ENCODE measurements around the gene TMED10. TPM values are rescaled to one million over a fixed set of nuclear protein-coding genes. Genes with fewer than 3 reads are reported as not detected.

The TMED10 gene
- total RNA-seq, 2 donors from 2014 or later, result 148 to 158 TPM

GRCh38 chr14:75126121-75126544 lies 50.3 kb downstream of the TMED10 start:
- DNase-seq (ENCODE audit: low spot score in 2 of 2), result no peak
- peaks cover 18 to 21% of the 10 kb centered on the region in 2 donors for H3K36me3 Mint-ChIP-seq
- no peaks in the 10 kb centered on the region for H3K9me3 Mint-ChIP-seq
- peak overlapping the region; percentile 96 to 97 for H3K27ac Mint-ChIP-seq
- ATAC-seq, result no peak

- H3K36me3 Mint-ChIP-seq, result peaks cover 18 to 21% of the 10 kb centered on the region in 2 donors
- H3K27ac Mint-ChIP-seq, result peak overlapping the region; percentile 96 to 97
- DNase-seq (ENCODE audit: low spot score in 2 of 2) (no peak), ATAC-seq (no peak)
- H3K9me3 Mint-ChIP-seq, result no peaks in the 10 kb centered on the region
Observed at GRCh38 chr14:75125617-75126016, 50.8 kb downstream of the TMED10 start.

GRCh38 chr14:75123991-75124390 lies 52.4 kb downstream of the TMED10 start:
- peak overlapping the region; percentile 7 to 51 for H3K27ac Mint-ChIP-seq
- peak in 1 of 2 donors; percentile 13 for ATAC-seq
- H3K36me3 Mint-ChIP-seq, result peaks cover 18 to 26% of the 10 kb centered on the region in 2 donors

GRCh38 chr14:75121552-75121951 lies 54.9 kb downstream of the TMED10 start:
- Mint-ChIP-seq H3K9me3 (no peaks in the 10 kb centered on the region), H3K36me3 (peaks cover 15 to 17% of the 10 kb centered on the region in 2 donors), H3K27ac (peak overlapping the region in 1 of 2 donors; percentile 21)
- DNase-seq (ENCODE audit: low spot score in 2 of 2) (no peak), ATAC-seq (no peak)

More at GRCh38 chr14:75123991-75124390, 52.4 kb downstream of the TMED10 start:
- no peaks in the 10 kb centered on the region for H3K9me3 Mint-ChIP-seq
- no peak for DNase-seq (ENCODE audit: low spot score in 2 of 2)

- no peak for DNase-seq (ENCODE audit: low spot score in 2 of 2)
- no peaks in the 10 kb centered on the region for H3K9me3 Mint-ChIP-seq
- ATAC-seq, result no peak
- peak overlapping the region; percentile 41 to 73 for H3K27ac Mint-ChIP-seq
- peaks cover 9 to 10% of the 10 kb centered on the region in 2 donors for H3K36me3 Mint-ChIP-seq
Observed at GRCh38 chr14:75120541-75121291, 55.7 kb downstream of the TMED10 start.

- peaks cover 8 to 9% of the 10 kb centered on the region in 2 donors for H3K36me3 Mint-ChIP-seq
- H3K9me3 Mint-ChIP-seq, result no peaks in the 10 kb centered on the region
- no peak overlapping the region for H3K27ac Mint-ChIP-seq
- DNase-seq (ENCODE audit: low spot score in 2 of 2) (no peak), ATAC-seq (no peak)
Observed at GRCh38 chr14:75119056-75119455, 57.4 kb downstream of the TMED10 start.

- ATAC-seq (no peak), DNase-seq (ENCODE audit: low spot score in 2 of 2) (no peak)
- peaks cover 5 to 8% of the 10 kb centered on the region in 2 donors for H3K36me3 Mint-ChIP-seq
Observed at GRCh38 chr14:75113932-75114539, 62.4 kb downstream of the TMED10 start.

GRCh38 chr14:75109877-75110276 lies 66.5 kb downstream of the TMED10 start:
- H3K27ac Mint-ChIP-seq, result no peak overlapping the region
- H3K9me3 Mint-ChIP-seq, result no peaks in the 10 kb centered on the region
- H3K36me3 Mint-ChIP-seq, result peaks cover 4 to 10% of the 10 kb centered on the region in 2 donors
- ATAC-seq (no peak), DNase-seq (ENCODE audit: low spot score in 2 of 2) (no peak)

More at GRCh38 chr14:75113932-75114539, 62.4 kb downstream of the TMED10 start:
- Mint-ChIP-seq H3K27ac (peak overlapping the region; percentile 25 to 41), H3K9me3 (no peaks in the 10 kb centered on the region)

GRCh38 chr14:75107186-75107585 lies 69.2 kb downstream of the TMED10 start:
- no peak for ATAC-seq
- no peak for DNase-seq (ENCODE audit: low spot score in 2 of 2)
- H3K9me3 Mint-ChIP-seq, result no peaks in the 10 kb centered on the region
- H3K27ac Mint-ChIP-seq, result no peak overlapping the region
- peaks cover 8 to 10% of the 10 kb centered on the region in 2 donors for H3K36me3 Mint-ChIP-seq

GRCh38 chr14:75101491-75101890 lies 74.9 kb downstream of the TMED10 start:
- no peaks in the 10 kb centered on the region for H3K9me3 Mint-ChIP-seq
- no peak overlapping the region for H3K27ac Mint-ChIP-seq
- peaks cover 2 to 13% of the 10 kb centered on the region in 2 donors for H3K36me3 Mint-ChIP-seq
- no peak for DNase-seq (ENCODE audit: low spot score in 2 of 2)
- no peak for ATAC-seq

- DNase-seq (ENCODE audit: low spot score in 2 of 2) (no peak), ATAC-seq (no peak)
- Mint-ChIP-seq H3K36me3 (peaks cover 0 to 13% of the 10 kb centered on the region in 2 donors), H3K27ac (peak overlapping the region; percentile 8 to 12), H3K9me3 (no peaks in the 10 kb centered on the region)
Observed at GRCh38 chr14:75098682-75099081, 77.7 kb downstream of the TMED10 start.

GRCh38 chr14:75098212-75098611 lies 78.2 kb downstream of the TMED10 start:
- H3K27ac Mint-ChIP-seq, result no peak overlapping the region
- ATAC-seq, result no peak
- H3K36me3 Mint-ChIP-seq, result peaks cover 0 to 13% of the 10 kb centered on the region in 2 donors
- no peaks in the 10 kb centered on the region for H3K9me3 Mint-ChIP-seq
- no peak for DNase-seq (ENCODE audit: low spot score in 2 of 2)

GRCh38 chr14:75096959-75097358 lies 79.5 kb downstream of the TMED10 start:
- no peak overlapping the region for H3K27ac Mint-ChIP-seq
- DNase-seq (ENCODE audit: low spot score in 2 of 2), result no peak
- no peak for ATAC-seq
- H3K9me3 Mint-ChIP-seq, result no peaks in the 10 kb centered on the region
- peaks cover 0 to 9% of the 10 kb centered on the region in 2 donors for H3K36me3 Mint-ChIP-seq

GRCh38 chr14:75095690-75096089 lies 80.7 kb downstream of the TMED10 start:
- Mint-ChIP-seq H3K36me3 (peaks cover 0 to 9% of the 10 kb centered on the region in 2 donors), H3K9me3 (no peaks in the 10 kb centered on the region), H3K27ac (no peak overlapping the region)
- no peak for ATAC-seq
- no peak for DNase-seq (ENCODE audit: low spot score in 2 of 2)

- Mint-ChIP-seq H3K9me3 (no peaks in the 10 kb centered on the region), H3K27ac (no peak overlapping the region), H3K36me3 (peaks cover 0 to 9% of the 10 kb centered on the region in 2 donors)
- DNase-seq (ENCODE audit: low spot score in 2 of 2), result no peak
- ATAC-seq, result no peak
Observed at GRCh38 chr14:75094896-75095295, 81.5 kb downstream of the TMED10 start.

- Mint-ChIP-seq H3K9me3 (no peaks in the 10 kb centered on the region), H3K36me3 (no peaks in the 10 kb centered on the region), H3K27ac (no peak overlapping the region)
- ATAC-seq, result no peak
- DNase-seq (ENCODE audit: low spot score in 2 of 2), result no peak
Observed at GRCh38 chr14:75092698-75093097, 83.7 kb downstream of the TMED10 start.

GRCh38 chr14:75091251-75091650 lies 85.2 kb downstream of the TMED10 start:
- DNase-seq (ENCODE audit: low spot score in 2 of 2) (no peak), ATAC-seq (no peak)
- no peaks in the 10 kb centered on the region for H3K36me3 Mint-ChIP-seq
- no peak overlapping the region for H3K27ac Mint-ChIP-seq
- no peaks in the 10 kb centered on the region for H3K9me3 Mint-ChIP-seq

Data from activated naive CD4-positive, alpha-beta T cell treated with anti-CD3 and anti-CD28 coated beads, Interleukin-2, amount 50 U/mL, for 72 hours (primary cell).